GM18951 (cell line): ENCODE data around the gene NPL.

ENCODE experiments used
- POLR2A ChIP-seq: IDR thresholded peaks from 4 replicates; pipeline ENCODE4 v1.6.1; 2011; ENCODE audit warnings: mild to moderate bottlenecking; ENCODE audit not compliant: insufficient read length, insufficient read depth; ENCODE audit errors: extremely low read depth
- in situ Hi-C: fragments of 300-500 bp; cut with MboI; formaldehyde crosslinking; loops from one replicate; pipeline ENCODE4 v1.12.0; 2022; ENCODE audit warnings: low sequenced_read_pairs, mixed read lengths, inconsistent platforms; ENCODE audit not compliant: unreplicated experiment

Gene NPL

GRCh38 chr1:182766050-182766449 lies 23.5 kb upstream of the NPL start:
- in situ Hi-C loops, result no loop called here
- no peak for TF ChIP-seq POLR2A

GRCh38 chr1:182766881-182767645 lies 22.5 kb upstream of the NPL start:
- no peak for TF ChIP-seq POLR2A
- in situ Hi-C loops, result no loop called here

GRCh38 chr1:182768963-182769362 lies 20.6 kb upstream of the NPL start:
- TF ChIP-seq POLR2A, result no peak
- in situ Hi-C loops, result no loop called here

- in situ Hi-C loops, result no loop called here
These were observed 19.3 kb upstream of the NPL start for GRCh38 chr1:182770232-182770631.

GRCh38 chr1:182771187-182771984 lies 18.2 kb upstream of the NPL start:
- TF ChIP-seq POLR2A, result no peak
- in situ Hi-C loops, result no loop called here

More at GRCh38 chr1:182770232-182770631, 19.3 kb upstream of the NPL start:
- no peak for TF ChIP-seq POLR2A

- in situ Hi-C loops, result no loop called here
These were observed 12.2 kb upstream of the NPL start for GRCh38 chr1:182777386-182777785.

GRCh38 chr1:182778862-182779261 lies 10.7 kb upstream of the NPL start:
- in situ Hi-C loops, result no loop called here
- no peak for TF ChIP-seq POLR2A

More at GRCh38 chr1:182777386-182777785, 12.2 kb upstream of the NPL start:
- TF ChIP-seq POLR2A, result no peak

- in situ Hi-C loops, result no loop called here
- TF ChIP-seq POLR2A, result no peak
These were observed 10.0 kb upstream of the NPL start for GRCh38 chr1:182779530-182779929.

- in situ Hi-C loops, result loop anchor here (5.0 to 10.0 kb wide), 3 partner anchors 185 to 697 kb away; no protein-coding TSS in a partner anchor
These were observed 7.6 kb upstream of the NPL start for GRCh38 chr1:182781841-182782586.

GRCh38 chr1:182782587-182782913 lies 7.0 kb upstream of the NPL start:
- no peak for TF ChIP-seq POLR2A
- in situ Hi-C loops, result loop anchor here (5.0 to 10.0 kb wide), 3 partner anchors 185 to 698 kb away; no protein-coding TSS in a partner anchor

More at GRCh38 chr1:182781841-182782586, 7.6 kb upstream of the NPL start:
- no peak for TF ChIP-seq POLR2A

- in situ Hi-C loops, result loop anchor here (5.0 to 10.0 kb wide), 3 partner anchors 186 to 698 kb away; no protein-coding TSS in a partner anchor
- TF ChIP-seq POLR2A, result no peak
These were observed 6.5 kb upstream of the NPL start for GRCh38 chr1:182783068-182783467.

GRCh38 chr1:182784556-182785171 lies 4.9 kb upstream of the NPL start:
- in situ Hi-C loops, result loop anchor here (5.0 to 10.0 kb wide), 3 partner anchors 187 to 700 kb away; no protein-coding TSS in a partner anchor
- no peak for TF ChIP-seq POLR2A
